Suppressor macrophage (primary cell): Measurements from ENCODE around the gene HEMGN.
"Not testable (repeated sequence)": the region's sequence is repeated elsewhere in the genome, so short reads cannot be mapped to it uniquely, and the experiment has no call there.

ENCODE experiments used
- DNase-seq, 4 experiments: peaks; one replicate each; pipeline ENCODE4 v3.0.0-alpha.2; 2020 to 2022
- total RNA-seq, 17 experiments: gene quantifications; one replicate each; lab custom pipeline; 2026; ENCODE audit warnings: mixed read lengths in 6 of 17, inconsistent platforms in 3 of 17; lab: John Stamatoyannopoulos, UW

Gene HEMGN, protein sequence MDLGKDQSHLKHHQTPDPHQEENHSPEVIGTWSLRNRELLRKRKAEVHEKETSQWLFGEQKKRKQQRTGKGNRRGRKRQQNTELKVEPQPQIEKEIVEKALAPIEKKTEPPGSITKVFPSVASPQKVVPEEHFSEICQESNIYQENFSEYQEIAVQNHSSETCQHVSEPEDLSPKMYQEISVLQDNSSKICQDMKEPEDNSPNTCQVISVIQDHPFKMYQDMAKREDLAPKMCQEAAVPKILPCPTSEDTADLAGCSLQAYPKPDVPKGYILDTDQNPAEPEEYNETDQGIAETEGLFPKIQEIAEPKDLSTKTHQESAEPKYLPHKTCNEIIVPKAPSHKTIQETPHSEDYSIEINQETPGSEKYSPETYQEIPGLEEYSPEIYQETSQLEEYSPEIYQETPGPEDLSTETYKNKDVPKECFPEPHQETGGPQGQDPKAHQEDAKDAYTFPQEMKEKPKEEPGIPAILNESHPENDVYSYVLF
- 0 to 5.6 (median 0) reads per million in 17 experiments for total RNA-seq

DNA sequence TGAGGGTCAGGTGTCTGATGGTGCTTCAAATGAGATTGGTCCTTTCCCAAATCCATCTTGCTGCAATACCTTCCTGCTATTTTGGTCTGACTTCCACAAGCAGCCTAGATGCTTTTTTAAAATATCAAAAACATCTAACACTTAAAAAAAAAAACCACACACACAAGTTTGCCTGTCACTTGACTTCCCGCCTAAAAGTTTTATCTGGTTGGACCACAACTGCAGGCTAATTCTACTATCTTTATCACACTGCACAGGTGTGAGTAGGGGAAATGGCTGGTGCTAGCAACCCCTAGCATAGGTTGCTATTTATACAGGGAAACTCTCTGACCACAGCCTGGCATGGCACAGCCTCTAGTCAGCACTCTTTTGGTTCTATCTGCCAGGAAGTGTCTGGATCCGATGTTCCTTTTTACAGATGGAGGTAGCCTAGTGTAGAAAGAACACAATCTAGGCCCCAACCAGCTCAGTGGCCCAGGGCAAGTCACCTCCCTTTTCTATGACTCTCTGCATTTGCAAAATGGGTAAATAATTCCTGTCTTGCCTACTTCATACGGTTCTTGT is at the start of gene HEMGN:
Gene HEMGN, minus strand, starts transcription at position 92 of the 564 bp plus-strand sequence. Its CDS starts 36 bp downstream, at position 56.
- DNase-seq, result no peak

DNA sequence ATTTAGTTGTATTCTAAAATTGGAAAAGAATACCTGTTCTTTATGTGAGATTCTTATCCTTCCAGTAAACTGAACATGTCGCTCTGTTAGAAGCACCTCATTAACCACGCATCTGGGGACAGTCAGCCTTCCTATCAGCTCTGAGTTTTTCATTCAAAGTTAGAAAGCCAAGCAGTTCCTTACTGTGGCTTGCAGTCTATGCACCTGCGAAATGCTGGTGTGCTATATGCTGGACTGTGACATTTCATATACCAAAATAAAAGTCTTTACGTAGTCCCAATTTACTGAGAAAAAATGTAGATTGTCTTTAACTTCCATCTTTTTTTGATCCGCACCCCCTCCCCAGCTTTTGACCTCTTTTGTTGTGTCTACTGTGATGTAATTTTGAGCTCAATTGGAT is 49.5 kb upstream of the HEMGN start:
- no peak for DNase-seq

DNA sequence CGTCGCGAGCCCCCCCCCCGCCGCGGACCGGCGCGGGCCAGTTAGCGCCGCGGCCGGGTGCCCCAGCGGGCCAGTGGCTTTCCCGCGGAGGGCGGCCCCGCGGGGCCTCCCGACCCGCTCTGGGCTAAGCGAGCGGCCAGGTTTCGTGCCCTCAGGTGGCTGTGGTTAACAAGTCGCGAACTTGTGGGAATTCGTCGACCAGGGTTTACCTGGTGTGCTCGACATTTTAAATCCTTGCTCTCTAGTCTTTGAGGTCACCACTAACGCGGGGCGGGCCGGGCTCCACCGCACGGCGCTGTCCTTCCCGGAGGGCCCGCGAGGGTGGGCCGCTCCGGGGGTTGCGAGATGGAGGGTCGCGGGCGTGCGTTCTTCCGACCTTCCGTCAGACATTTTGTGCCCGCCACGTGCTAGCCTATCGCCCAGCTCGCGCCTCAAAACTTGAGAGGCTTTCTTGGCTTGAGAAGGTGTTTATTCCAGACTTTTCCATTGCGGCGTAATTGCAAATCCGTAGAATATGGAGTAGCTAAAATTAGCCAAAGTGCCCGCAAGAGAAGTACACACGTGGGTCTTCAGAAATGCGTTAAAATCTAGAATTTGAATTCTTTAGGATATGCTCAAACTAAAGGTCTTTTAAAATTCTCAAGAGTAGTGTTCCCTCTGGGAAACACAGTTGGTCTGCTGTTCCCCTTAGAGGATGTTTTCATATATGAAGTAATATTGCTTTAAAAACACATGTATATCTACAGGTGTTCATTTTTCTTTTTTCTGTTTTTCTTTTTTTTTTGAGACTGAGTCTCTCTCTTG is 47.3 kb upstream of the HEMGN start:
- peak; percentile 20 to 38 (median 26) for DNase-seq

GRCh38 chr9:97984188-97985057 is 46.5 kb upstream of the HEMGN start:
- peak; percentile 89 to 95 (median 91) for DNase-seq

DNA sequence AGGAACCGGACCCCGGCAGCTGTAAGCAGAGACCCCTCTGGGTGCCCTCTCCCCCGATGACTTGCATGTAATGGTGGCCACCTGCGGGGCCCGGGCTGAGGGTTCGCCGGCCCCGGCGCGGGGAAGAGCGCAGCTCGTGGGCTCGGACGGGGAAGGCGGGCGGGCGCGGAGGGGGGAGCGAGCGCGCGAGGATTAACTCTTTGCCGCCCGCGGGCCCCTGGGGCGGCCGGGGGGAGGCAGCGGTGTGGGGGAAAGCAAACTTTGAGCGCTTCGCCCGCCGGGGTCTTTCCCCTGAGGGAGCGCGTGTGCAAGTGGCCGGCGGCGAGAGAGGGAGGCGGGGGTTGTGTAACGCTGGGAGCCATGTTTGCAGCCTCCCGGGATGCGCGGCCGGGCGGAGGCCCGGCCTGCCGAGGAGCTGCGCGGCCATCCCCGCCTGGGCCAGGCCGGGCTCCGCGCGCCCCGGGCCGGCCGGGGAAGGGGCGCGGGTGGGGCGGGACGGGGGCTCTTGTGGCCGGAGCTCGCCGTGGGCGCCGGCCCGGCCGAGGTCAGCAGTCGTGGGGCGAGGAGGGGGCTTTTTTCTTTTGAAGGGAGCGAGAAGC is 45.7 kb upstream of the HEMGN start:
- peak; percentile 41 to 78 (median 68) for DNase-seq

- peak; percentile 95 to 98 (median 98) for DNase-seq
These were observed 45.0 kb upstream of the HEMGN start, which contains the start of gene ANP32B for GRCh38 chr9:97982683-97983588. Gene ANP32B, plus strand, starts transcription at chr9:97983341. Its CDS starts 215 bp downstream, at chr9:97983556.

GRCh38 chr9:97981846-97982682 is 44.1 kb upstream of the HEMGN start:
- DNase-seq, result no peak

DNA sequence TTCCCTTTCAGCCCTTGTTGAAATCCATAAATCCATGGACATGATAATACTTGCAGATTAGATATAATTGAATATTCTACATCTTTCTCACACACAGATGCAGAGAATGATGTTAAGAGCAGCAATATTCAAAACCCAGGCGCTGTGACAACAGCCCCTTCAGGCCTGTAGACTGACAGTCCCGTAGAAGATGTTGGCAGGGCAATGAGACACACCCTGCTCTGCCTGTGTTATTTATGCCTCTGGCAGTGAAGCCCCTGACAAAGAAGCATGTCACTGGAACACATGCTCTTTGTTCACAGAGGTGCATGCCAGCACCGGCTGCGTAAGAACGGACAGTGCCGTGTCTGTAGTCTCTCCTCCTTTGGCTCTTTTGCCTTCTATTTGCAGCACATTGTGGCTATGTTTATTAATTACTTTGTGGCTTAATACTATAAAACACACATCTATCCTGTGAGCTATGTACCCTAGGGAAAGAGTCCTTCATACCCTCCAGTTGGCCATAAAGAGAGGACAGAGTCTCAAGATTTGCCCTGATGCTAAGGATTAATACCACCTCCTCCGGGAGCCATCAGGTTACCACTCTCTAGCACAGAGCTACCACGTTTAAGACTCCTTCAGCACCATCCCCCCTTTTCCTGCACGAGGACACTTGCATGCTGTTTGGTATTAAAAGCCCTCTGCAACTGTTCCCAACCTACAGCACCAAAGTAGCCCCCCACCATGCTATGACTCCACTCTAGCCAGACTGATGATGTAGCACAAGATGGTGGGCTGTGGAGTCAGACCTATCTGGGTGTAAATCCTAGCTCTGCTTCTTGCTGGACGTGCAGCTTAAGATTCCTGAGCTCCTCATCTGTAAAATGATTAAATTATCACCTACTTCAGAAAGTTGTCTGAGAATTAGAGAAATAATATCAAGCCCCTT is 43.2 kb upstream of the HEMGN start:
- DNase-seq, result no peak

GRCh38 chr9:97980479-97980803 is 42.5 kb upstream of the HEMGN start:
- DNase-seq, result peak; percentile 5 to 35 (median 13)

DNA sequence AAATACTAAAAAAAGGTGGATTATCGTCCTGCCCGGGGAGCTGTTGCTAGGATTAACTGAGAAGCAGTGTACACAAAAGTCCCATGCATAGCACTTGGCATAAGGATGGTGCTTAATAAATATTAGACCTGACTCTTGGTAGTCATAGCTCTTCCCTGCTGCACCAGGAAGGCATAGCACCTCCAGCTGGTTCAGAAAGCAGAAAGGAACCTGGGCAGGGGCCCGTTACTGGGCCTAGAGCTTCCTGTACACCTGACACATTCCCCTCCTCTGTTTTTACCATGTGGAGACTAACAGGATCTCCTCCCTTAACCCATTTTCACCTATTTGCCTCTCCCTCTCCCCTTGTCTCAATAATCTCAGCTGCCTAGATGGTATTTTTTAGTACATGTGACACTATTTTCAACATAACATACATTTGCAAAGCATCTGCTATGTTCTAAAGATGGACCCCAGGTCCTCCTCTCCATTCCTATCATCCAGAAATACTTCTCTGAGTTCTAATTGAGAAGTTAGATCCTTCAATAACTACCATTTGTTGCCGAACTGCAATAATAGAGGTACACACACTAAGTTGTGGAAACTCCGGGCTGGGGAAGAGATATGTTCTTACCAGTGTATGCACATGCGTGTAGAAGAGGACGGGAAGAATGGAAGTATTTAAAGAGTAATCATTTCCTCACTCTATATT is 42.0 kb upstream of the HEMGN start:
- no peak for DNase-seq

- no peak for DNase-seq
These were observed 40.6 kb upstream of the HEMGN start for GRCh38 chr9:97978371-97979130.

DNA sequence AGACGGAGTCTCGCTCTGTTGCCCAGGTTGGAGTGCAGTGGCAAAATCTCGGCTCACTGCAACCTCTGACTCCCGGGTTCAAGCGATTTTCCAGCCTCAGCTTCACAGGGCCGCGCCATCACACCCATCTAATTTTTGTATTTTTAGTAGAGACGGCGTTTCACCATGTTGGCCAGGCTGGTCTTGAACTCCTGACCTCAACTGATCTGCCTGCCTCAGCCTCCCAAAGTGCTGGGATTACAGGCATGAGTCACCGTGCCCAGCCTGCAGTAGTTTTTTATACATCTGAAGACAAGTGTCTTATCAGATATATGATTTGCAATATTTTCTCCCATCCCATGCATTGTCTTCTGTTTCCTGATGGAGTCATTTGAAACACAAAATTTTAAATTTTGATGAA is 38.7 kb upstream of the HEMGN start:
- not testable (repeated sequence) for DNase-seq

DNA sequence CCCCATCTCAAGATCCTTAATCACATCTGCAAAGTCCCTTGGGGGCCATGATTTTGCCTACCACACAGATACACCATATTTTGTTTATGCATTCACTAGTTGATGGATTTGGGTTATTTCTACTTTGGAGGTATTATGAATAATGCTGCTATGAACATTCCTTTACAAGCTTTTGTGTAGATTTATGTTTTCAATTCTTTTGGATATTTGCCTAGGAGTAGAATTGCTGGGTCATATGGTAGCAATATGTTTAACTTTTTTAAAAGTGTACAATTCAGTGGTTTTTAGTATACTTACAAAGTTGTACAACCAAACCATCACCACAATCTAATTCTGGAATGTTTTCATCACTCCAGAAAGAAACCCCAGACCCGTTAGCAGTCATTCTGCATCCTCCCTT is 37.4 kb upstream of the HEMGN start:
- DNase-seq, result no peak

DNA sequence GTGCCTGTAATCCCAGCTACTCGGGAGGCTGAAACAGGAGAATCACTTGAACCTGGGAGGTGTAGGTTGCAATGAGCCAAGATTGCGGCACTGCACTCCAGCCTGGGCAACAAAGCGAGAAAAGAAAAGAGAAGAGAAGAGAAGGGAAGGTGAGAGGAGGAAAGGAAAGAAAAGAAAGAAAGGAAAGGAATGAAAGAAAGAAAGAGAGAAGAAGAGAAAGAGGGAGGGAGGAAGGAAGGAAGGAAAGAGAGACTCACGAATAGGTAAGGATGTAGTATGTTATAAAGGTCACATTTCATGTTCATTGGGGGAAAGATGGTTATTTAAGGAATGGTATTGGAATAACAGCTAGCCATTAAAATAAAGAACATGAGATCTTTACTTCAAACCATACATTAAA is 34.8 kb upstream of the HEMGN start:
- DNase-seq, result no peak

DNA sequence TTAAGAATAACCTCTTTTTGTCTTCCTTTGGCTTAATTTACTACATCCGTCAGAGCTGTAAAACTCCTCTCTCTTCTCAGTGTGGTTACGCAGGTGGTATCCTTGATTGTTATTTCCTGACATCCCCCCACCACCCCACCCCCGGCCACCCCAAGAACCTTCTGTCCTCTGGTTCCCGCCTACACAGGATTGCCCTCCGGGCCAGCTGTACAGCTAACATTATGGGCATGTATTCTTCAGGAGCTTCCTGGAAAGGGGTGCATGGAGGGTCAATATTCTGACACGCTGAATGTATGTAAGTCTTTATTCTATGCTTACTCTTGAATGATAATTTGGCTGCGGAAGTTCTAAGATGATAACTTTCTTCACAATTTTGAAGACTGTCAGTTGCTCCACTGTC is 32.2 kb upstream of the HEMGN start:
- no peak for DNase-seq

DNA sequence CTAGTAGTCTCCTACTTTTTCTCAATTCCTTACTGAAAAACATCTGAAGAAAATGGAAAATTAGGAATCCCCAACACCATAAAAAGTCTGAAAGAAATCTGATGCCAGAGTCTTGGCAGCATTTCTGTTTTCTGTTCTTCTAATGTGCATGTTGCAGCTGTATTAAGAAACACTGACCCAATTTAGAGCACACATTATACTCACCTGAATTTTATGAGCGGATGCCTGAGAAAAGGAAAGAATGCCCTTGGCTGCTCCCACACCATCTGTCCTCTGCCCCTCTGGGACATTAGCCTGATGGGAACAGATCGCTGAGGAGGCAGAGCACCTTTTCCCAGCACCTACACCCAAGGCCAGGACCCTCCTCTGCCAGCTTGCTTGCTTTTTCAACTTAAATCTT is 31.0 kb upstream of the HEMGN start:
- no peak for DNase-seq

DNA sequence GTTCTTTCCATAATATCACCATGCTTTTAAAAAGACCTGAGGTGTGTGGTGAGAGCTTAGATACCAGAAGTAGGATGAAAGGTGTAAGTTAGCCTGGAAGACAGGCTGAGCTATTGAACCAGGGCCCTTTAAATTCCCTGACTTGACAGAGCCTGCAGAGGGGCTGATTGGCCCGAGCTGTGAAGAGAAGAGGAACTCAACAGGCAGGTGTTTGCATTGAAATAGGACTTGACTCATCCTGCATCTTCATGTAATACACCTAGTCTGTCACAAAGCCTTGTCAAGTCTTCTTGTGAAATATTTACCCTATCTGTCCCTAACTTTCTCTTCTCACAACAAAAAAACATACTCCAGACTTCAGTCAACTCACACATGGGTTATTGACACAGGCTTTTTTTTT is 28.5 kb upstream of the HEMGN start:
- no peak for DNase-seq
